Urinary bladder (tissue), 4 donors: Measurements from ENCODE around the gene LYPLAL1. TPM values are rescaled to one million over a fixed set of nuclear protein-coding genes. Genes with fewer than 3 reads are reported as not detected.

Source experiments
- DNase-seq: peaks from one replicate; pipeline ENCODE4 v3.0.0-alpha.2; 2015; ENCODE audit errors: extremely low spot score
- H3K27ac ChIP-seq: one replicate; pipeline ENCODE4 v1.5.1; 2013; ENCODE audit warnings: low read depth, mild to moderate bottlenecking, moderate library complexity
- H3K36me3 ChIP-seq: one replicate; pipeline ENCODE4 v1.6.1; 2013; ENCODE audit warnings: mild to moderate bottlenecking, moderate library complexity; ENCODE audit not compliant: insufficient read depth
- H3K4me1 ChIP-seq: one replicate; pipeline ENCODE4 v1.6.1; 2013; ENCODE audit warnings: mild to moderate bottlenecking, moderate library complexity; ENCODE audit not compliant: insufficient read depth
- H3K4me3 ChIP-seq: one replicate; pipeline ENCODE4 v1.5.1; 2013; ENCODE audit warnings: low read depth, low read length
- WGBS: extraction: QIAGEN DNeasy Blood & Tissue Kit; methylation state at CpG from one replicate; pipeline ENCODE4 v1.1.7; 2013; 5-methylcytosine and 5-hydroxymethylcytosine counted together
- polyA plus RNA-seq: library from polyadenylated mRNA; stranded (reverse); fragments of 200-250 nt; gene quantifications from one replicate; pipeline ENCODE4 v1.2.3, GENCODE V29; 2013
- total RNA-seq: library from RNA; depleted of rRNA; stranded (reverse); fragments of >200 nt; gene quantifications from one replicate; pipeline ENCODE4 v1.2.3, GENCODE V29; 2014
- donor health status: healthy with polysubstance abuse.
- donor health status: healthy.

Gene LYPLAL1
- total and polyA plus RNA-seq, 2 donors: 17.5 to 88.7 TPM

DNA sequence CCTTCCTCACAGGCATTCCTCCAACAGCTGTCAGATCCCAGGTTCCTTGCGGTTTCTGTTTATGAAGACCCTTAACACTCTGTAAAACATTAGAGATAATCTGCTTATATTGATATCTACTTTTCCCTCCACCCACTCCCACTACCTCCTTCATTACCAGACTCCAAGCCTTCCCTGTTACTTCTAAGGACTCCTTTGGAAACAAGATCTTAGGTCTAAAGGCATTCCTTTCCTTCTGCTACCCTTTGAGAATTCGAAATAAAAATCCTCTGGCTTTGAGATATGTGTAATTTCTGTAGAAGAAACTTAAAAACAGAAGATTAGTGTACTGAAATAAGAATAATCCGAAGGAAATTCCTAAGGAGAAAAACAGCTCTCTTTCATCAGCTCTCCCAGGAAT lies 23.7 kb upstream of the LYPLAL1 start:
- Histone ChIP-seq H3K36me3 (no peaks in the 10 kb centered on the region), H3K4me3 (no peak overlapping the region), H3K27ac (no peak overlapping the region), H3K4me1 (no peaks in the 10 kb centered on the region)
- 35% methylated on average over 3 of the region's 3 CpGs for WGBS
- no peak for DNase-seq

DNA sequence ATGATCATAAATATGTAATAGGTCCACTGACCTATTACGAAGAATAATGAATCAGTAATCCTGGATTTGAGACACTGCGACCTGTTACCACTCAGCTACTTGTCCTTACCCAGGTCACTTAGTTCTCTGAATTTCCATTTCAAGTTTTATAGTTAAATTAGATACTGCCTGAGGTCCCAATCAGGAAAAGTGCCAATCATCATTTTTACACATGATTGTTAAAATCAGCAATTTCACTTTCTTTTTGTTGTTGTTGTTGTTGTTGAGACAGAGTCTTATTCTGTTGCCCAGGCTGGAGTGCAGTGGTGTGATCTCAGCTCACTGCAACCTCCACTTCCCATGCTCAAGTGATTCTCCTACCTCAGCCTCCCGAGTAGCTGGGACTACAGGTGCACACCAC lies 22.8 kb upstream of the LYPLAL1 start:
- no peak overlapping the region for H3K27ac ChIP-seq
- 90% methylated on average over 3 of the region's 3 CpGs for WGBS
- no peak overlapping the region for H3K4me3 ChIP-seq
- H3K4me1 ChIP-seq: no peaks in the 10 kb centered on the region
- no peaks in the 10 kb centered on the region for H3K36me3 ChIP-seq
- no peak for DNase-seq

DNA sequence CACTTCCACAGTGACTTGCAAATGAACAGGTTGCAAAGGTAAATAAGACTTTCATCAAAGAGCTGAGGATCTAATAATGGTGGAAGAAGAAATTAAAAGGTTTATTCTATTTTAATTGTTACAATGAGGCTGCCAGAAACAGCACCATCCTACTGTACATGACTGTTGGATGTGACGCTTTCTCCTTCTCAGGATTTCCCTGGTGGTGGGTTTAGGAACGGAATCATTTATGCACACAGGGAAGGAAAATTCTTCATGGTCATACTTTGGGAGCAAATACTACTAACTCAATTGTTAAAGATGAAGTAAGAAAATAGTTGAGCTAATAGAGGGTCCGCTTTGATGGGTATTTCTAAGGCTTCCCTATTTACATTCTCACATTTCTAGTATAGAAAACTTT lies 22.2 kb upstream of the LYPLAL1 start:
- H3K4me3 ChIP-seq: no peak overlapping the region
- no peaks in the 10 kb centered on the region for H3K4me1 ChIP-seq
- H3K36me3 ChIP-seq: no peaks in the 10 kb centered on the region
- WGBS: 95% methylated on average over 3 of the region's 3 CpGs
- no peak overlapping the region for H3K27ac ChIP-seq
- no peak for DNase-seq

DNA sequence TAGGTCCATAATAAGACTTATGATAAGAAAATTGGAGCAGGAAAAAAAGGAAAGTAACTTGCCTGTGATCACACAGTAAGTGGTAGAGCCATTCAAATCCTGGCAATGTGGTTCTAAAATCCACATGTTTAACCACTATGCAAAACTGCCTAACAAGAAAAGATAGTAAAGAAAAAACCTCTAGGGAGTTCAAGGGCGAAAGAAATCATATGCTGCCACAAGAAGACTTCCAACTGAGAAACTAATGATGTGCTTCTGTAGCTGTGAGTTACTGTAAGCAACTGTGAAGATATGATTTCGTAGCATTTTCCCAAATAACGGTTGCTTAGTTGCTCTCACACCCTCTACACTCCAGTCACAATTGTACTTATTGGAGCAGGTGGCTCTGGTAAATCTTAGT lies 20.9 kb upstream of the LYPLAL1 start:
- WGBS: 66% methylated on average over 3 of the region's 3 CpGs
- H3K36me3 ChIP-seq: no peaks in the 10 kb centered on the region
- H3K4me1 ChIP-seq: no peaks in the 10 kb centered on the region
- DNase-seq: no peak
- H3K4me3 ChIP-seq: no peak overlapping the region
- H3K27ac ChIP-seq: no peak overlapping the region

DNA sequence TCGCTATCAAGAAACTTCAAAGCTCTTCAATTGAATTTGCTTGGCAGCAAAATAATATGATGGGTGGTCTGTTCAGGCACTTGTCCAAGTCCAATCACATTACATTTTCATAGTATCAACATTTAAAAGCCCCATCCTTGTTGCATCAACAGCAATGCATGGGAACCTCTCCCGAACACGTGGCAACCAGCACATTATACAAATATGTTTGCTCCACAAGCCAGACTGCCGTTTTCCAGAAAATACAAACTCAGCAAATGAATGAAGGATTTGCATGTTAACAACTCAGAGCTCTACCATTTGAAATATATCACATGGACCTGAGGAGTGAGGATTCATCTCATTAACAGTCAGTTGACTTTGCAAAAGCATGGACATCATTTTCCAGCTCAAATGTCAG lies 20.0 kb upstream of the LYPLAL1 start:
- 76% methylated on average over 4 of the region's 4 CpGs for WGBS
- H3K36me3 ChIP-seq: no peaks in the 10 kb centered on the region
- H3K4me1 ChIP-seq: no peaks in the 10 kb centered on the region
- no peak for DNase-seq
- no peak overlapping the region for H3K4me3 ChIP-seq
- no peak overlapping the region for H3K27ac ChIP-seq

DNA sequence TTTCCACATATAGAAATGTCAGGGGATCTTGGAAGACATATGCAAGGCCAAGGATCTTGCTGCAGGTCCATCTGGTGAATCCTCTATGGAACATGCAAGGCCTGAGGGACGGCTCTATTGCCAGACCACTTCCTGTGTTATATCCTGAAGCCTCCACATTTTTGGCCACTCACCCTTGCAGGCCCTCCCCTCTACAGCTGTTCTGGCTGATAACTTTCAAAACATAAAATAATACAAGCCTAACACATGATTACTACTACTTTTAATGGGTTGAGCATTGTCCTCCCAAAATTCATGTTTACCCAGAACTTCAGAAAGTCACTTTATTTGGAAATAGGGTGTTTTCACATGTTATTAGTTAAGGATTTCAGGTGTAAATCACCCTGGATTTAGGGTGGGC lies 18.5 kb upstream of the LYPLAL1 start:
- WGBS: 58% methylated on average over 1 of the region's 1 CpG
- no peak for DNase-seq
- no peak overlapping the region for H3K4me3 ChIP-seq
- H3K36me3 ChIP-seq: no peaks in the 10 kb centered on the region
- H3K27ac ChIP-seq: no peak overlapping the region
- no peaks in the 10 kb centered on the region for H3K4me1 ChIP-seq

DNA sequence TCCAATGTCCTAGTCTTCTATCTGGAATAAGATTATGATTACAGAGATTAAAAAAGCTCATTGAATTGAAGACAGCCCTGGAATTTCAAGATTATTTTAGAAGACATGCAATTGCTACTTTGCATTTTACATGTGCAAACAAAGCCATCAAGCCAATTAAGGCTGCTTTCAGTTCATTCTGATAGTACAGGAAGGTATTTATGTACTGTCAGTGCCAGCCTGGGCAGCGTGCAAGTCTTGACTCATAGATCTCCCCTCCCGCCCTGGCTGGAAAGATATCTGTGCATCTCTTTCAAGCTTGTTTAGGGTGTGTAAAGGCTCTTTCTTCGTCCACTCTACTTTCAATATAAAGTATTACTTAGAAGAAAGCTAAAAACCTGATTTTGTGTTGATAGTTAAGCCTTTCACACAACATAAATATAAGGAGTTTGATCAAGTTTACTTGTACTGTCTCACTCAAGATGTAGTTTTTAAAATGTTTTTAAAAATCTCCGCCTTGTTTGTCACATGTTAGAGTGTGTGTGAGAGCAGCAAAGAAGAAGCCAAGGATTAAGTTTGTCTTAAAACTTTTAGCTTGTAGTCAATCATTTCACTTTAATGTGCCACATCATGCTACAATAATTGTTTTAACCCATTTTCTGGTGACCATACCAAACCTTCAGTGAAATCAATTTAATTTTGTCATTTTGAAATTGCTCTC lies 13.6 kb upstream of the LYPLAL1 start:
- no peaks in the 10 kb centered on the region for H3K4me1 ChIP-seq
- H3K4me3 ChIP-seq: no peak overlapping the region
- 72% methylated on average over 4 of the region's 4 CpGs for WGBS
- no peak for DNase-seq
- no peak overlapping the region for H3K27ac ChIP-seq
- H3K36me3 ChIP-seq: no peaks in the 10 kb centered on the region

DNA sequence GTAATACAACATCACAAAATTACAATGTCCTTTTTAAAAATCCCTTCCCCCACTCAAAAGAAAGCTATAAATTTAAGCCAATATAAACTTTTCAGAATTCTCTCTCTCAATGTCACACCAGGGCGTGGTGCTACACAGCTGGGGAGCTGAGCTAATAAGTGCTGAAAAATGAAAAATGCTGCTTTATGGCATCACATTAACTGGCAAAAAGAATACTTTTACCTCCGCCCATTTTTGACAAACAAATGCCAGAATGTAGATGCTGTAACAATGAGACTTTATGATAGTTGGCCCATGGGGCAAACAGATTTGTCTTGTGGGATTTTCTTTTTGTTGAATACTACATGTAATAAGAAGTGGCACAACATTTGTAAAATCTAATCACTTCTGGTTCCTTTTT lies 12.7 kb upstream of the LYPLAL1 start:
- Histone ChIP-seq H3K4me3 (no peak overlapping the region), H3K4me1 (no peaks in the 10 kb centered on the region), H3K36me3 (no peaks in the 10 kb centered on the region), H3K27ac (no peak overlapping the region)
- 70% methylated on average over 2 of the region's 2 CpGs for WGBS
- DNase-seq: no peak

DNA sequence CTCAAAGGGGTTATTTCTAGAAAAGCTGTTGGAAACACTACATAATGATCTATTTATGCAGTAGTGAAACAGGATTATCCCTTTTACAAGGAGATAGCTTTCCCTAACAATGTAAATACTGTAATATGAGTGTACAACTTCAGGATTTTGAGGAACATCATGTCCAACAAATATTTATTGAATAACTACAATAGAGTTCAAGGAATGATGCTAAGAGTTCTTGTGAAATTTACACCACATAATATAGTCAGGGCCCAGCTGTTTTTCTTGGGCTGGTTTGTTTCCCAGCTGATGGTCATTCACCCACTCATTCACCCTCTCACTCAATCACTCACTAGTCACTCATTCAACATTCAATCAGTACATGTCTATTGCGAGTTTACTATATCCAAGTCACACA lies 12.3 kb upstream of the LYPLAL1 start:
- no peak for DNase-seq
- no peak overlapping the region for H3K4me3 ChIP-seq
- H3K27ac ChIP-seq: no peak overlapping the region
- H3K36me3 ChIP-seq: no peaks in the 10 kb centered on the region
- 96% methylated on average over 1 of the region's 1 CpG for WGBS
- no peaks in the 10 kb centered on the region for H3K4me1 ChIP-seq

DNA sequence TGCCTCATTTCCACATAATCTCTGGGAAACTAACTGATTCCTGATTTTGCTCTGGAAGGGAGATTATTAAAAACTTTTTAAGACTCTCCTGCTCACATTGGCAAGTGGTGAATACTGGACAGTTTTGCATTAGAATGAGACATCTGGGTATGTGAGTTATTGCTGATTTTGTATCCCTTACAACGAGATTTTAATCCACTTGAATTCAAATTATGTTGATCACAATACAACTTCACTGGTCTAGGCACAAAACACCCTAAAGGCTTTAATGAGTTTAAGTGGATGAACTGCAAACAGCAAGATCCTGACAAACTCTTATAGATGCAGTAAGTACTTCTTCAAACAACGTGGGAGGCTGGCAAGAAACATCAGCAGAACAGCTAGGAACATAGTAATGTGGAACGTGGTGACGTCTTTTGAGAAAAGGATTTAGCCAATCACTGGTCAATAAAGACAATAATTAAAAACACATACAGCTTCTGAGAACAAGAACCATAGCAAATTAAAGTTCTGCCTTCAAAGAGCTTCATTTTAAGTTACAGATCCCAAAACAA lies 10.2 kb upstream of the LYPLAL1 start:
- Histone ChIP-seq H3K4me3 (no peak overlapping the region), H3K4me1 (no peaks in the 10 kb centered on the region), H3K36me3 (no peaks in the 10 kb centered on the region), H3K27ac (no peak overlapping the region)
- no peak for DNase-seq
- 83% methylated on average over 4 of the region's 4 CpGs for WGBS

DNA sequence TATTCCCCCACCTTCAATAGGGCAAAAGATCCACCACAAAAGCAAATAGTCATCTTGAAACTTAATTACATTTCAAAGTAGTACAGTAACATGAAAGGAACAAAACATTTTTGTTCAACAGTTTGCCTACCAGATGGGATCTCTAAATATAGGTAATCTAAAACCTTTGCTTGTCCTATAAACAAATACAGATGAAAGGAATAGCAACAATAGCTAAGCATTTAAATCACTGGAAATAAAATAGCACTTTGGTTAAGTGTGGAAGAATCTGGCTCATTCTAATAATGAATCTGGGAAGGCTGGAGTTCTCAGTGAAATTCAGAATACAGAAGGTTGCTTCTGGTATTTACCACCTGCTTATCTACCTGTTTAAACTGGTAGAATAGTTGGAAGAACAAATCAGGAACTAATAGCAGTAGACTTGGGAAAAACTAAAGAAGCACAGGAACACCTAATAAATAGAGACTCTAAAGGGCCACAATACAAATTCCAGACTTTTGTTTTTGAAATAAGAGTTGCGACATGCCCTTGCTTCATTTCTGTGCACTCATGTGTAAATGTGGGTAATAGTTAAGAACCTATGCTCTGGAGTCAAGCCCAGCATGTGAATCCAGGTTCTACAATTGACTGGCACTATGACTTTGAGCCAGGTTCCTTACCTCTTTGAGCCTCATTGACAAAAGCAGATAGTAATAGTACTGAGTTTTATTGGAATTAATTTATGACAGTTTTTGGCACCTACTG lies 2.3 kb upstream of the LYPLAL1 start:
- Histone ChIP-seq H3K36me3 (no peaks in the 10 kb centered on the region), H3K27ac (no peak overlapping the region), H3K4me1 (no peaks in the 10 kb centered on the region), H3K4me3 (no peak overlapping the region)
- 88% methylated on average over 1 of the region's 1 CpG for WGBS
- no peak for DNase-seq

DNA sequence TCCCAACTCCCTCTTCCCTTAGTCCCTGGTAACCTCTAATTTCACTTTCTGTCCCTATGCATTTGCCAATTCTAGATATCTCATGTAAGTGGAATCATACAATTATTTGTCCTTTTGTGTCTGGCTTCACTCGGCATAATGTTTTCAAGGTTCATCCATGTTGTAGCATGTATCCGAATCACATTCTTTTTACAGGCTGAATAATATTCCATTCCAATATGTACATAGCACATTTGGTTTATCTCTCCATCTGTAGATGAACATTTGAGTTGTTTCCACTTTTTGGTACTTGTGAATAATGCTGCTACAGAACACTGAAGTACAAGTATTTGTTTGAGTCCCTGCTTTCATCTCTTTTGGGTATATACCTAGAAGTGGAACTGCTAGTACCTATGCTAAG lies 857 bp upstream of the LYPLAL1 start:
- WGBS: 97% methylated on average over 2 of the region's 2 CpGs
- no peak for DNase-seq
- Histone ChIP-seq H3K4me1 (no peaks in the 10 kb centered on the region), H3K36me3 (no peaks in the 10 kb centered on the region), H3K27ac (no peak overlapping the region), H3K4me3 (no peak overlapping the region)

DNA sequence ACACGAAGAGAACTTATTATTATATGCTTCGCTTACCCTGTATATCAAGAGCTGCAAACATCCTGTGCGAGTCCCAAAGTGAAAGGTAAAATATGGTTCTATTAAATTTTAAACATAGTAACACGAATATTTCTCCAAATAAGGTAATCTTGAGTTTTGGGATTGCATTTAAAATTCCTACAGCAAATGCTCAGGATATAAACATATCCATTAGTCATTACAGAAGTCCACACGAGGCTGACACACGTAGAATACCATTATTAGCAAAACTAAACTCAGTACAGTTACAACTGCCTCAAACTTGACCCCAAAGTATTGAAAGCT lies 282 bp upstream of the LYPLAL1 start:
- Histone ChIP-seq H3K4me3 (peak overlapping the region; percentile 80), H3K27ac (no peak overlapping the region), H3K4me1 (no peaks in the 10 kb centered on the region), H3K36me3 (no peaks in the 10 kb centered on the region)
- WGBS: 27% methylated on average over 6 of the region's 6 CpGs
- DNase-seq: no peak

DNA sequence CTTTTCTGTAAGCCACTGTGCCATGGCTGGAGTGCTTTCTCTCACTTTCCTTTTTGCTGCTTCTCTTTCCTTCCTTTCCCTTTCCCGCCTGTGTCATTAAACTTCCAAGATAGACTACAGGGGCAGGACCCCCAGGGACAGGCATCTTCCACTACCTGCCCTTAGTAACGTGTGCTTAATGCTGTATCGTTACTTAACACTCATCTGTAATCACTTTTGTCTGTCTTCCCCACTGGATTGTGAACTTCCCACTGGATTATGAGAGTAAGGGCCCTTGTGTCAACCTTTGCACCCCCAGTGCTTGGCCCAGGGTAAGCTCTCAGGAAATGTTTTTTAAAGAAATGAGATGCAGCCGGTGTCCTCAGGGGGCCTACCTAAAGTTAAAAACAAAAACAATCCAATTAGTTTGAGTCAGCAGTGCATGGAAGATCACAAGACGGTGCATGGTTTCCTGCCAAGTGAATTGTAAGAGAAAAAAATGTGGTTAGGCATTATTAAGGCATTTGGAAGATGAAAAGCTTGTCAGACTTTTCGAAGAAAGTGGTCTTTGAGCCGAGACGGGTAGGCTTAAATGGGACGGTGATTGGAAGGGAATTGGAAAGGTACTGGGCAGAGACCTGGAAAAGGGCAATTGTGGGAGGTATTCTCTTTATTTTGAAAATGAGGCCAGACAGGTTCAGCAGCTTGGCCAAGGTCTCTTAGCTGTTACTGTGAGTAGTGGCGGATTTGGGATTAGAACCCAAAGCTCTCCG lies 958 bp downstream of the LYPLAL1 start:
- H3K27ac ChIP-seq: peak overlapping the region; percentile 59
- 23% methylated on average over 11 of the region's 11 CpGs for WGBS
- H3K4me1 ChIP-seq: no peaks in the 10 kb centered on the region
- H3K4me3 ChIP-seq: peak overlapping the region; percentile 80
- no peaks in the 10 kb centered on the region for H3K36me3 ChIP-seq
- no peak for DNase-seq
